ENCODE results near the gene SEMG1. TPM values are rescaled to one million over a fixed set of nuclear protein-coding genes. Genes with fewer than 3 reads are reported as not detected.

Gene SEMG1
- total and polyA plus RNA-seq, 9 of the 15 experiments (the other 6 are each of a cell fraction or from before 2014, with no cell fraction given), result not detected

DNA sequence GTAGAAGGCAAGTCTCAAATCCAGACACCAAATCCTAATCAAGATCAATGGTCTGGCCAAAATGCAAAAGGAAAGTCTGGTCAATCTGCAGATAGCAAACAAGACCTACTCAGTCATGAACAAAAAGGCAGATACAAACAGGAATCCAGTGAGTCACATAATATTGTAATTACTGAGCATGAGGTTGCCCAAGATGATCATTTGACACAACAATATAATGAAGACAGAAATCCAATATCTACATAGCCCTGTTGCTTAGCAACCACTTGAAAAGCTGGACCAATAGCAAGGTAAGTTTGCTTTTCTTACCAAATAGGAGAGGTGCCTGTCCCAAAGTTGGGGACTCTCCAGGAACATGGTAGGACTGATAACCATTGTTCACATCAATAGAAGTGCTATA, 16.3 kb downstream of the SEMG1 start:
- Histone ChIP-seq H3K9me3 (replicated peaks; ENCODE audit: control insufficient read depth, insufficient read depth, low read depth, low read length) (no peaks in the 10 kb centered on the region), H3K27ac (ENCODE audit: extremely low read depth, low read depth, low read length) (no peak overlapping the region), H3K27me3 (ENCODE audit: control insufficient read depth in 2 of 2, insufficient read depth in 2 of 2, low read length in 2 of 2) (peaks cover 0 to 10% of the 10 kb centered on the region in 2 experiments; a peak in 2 of 5 replicates), H3K4me1 (replicated peaks in 1 of 2; ENCODE audit: control insufficient read depth in 2 of 2, insufficient read depth in 2 of 2, low read length in 2 of 2) (no peaks in the 10 kb centered on the region), H3K4me2 (ENCODE audit: insufficient read depth, low read length) (no peak overlapping the region), H3K79me2 (ENCODE audit: control insufficient read depth, insufficient read depth, low read length) (no peaks in the 10 kb centered on the region), H3K4me3 (no peak overlapping the region), H4K20me1 (replicated peaks; ENCODE audit: control insufficient read depth, insufficient read depth, low read length) (no peaks in the 10 kb centered on the region), H2AFZ (ENCODE audit: low read depth, low read length) (no peak overlapping the region), H3K9me1 (ENCODE audit: control insufficient read depth, insufficient read depth, low read length) (no peaks in the 10 kb centered on the region), H3K36me3 (ENCODE audit: control insufficient read depth, insufficient read depth, low read length) (no peaks in the 10 kb centered on the region), H3K9ac (ENCODE audit: insufficient read depth in 1 of 2, low read depth in 2 of 2, low read length in 2 of 2) (no peak overlapping the region)
- ATAC-seq (no peak), DNase-seq (ENCODE audit: extremely low read depth in 1 of 4, low spot score in 3 of 4) (no peak), FAIRE-seq (no peak)
- ChIA-PET POLR2A (no interaction called here), CTCF (ENCODE audit: low intra/inter-chr PET ratio) (no interaction called here)
- in situ Hi-C loops (cut with MboI) (no loop called here), intact Hi-C loops (cut with micrococcal nuclease) (no loop called here)
- BruUV-seq (replicated peaks), result no TSS peak
- no peak for TF ChIP-seq XRCC5 (IDR thresholded peaks at IDR 0.05; ENCODE audit: low read depth, low read length)
- peak; percentile 75 for TF ChIP-seq RFX1 (IDR thresholded peaks at IDR 0.05)

DNA sequence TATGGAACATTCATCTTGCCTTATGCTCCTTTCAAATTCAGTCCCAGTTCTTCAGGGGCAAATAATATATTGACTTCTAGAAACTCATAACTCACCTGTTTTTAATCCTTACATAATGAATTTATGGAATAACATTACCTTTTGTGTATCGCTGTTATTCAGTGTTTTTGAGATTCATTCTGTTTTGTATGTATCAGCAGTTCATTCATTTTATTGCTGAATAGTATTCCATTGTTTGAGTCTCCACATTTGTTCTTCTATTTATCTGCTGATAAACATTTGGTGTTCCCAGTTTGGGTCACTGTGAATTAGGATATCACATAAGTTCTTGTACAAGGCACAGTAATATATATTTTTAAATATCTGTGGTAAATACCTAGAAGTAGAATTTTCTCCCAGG, 19.5 kb downstream of the SEMG1 start:
- Histone ChIP-seq H3K79me2 (ENCODE audit: control insufficient read depth, insufficient read depth, low read length) (no peaks in the 10 kb centered on the region), H3K9me1 (ENCODE audit: control insufficient read depth, insufficient read depth, low read length) (no peaks in the 10 kb centered on the region), H3K36me3 (ENCODE audit: control insufficient read depth, insufficient read depth, low read length) (no peaks in the 10 kb centered on the region), H3K9me3 (replicated peaks; ENCODE audit: control insufficient read depth, insufficient read depth, low read depth, low read length) (no peaks in the 10 kb centered on the region), H2AFZ (ENCODE audit: low read depth, low read length) (no peak overlapping the region), H3K27me3 (ENCODE audit: control insufficient read depth in 2 of 2, insufficient read depth in 2 of 2, low read length in 2 of 2) (peaks cover 0 to 17% of the 10 kb centered on the region in 2 experiments; a peak in 1 of 5 replicates), H3K9ac (ENCODE audit: insufficient read depth in 1 of 2, low read depth in 2 of 2, low read length in 2 of 2) (no peak overlapping the region), H3K27ac (ENCODE audit: extremely low read depth, low read depth, low read length) (no peak overlapping the region), H3K4me1 (replicated peaks in 1 of 2; ENCODE audit: control insufficient read depth in 2 of 2, insufficient read depth in 2 of 2, low read length in 2 of 2) (no peaks in the 10 kb centered on the region), H4K20me1 (replicated peaks; ENCODE audit: control insufficient read depth, insufficient read depth, low read length) (no peaks in the 10 kb centered on the region), H3K4me2 (ENCODE audit: insufficient read depth, low read length) (no peak overlapping the region), H3K4me3 (no peak overlapping the region)
- ChIA-PET POLR2A (no interaction called here), CTCF (ENCODE audit: low intra/inter-chr PET ratio) (no interaction called here)
- intact Hi-C loops (cut with micrococcal nuclease) (no loop called here), in situ Hi-C loops (cut with MboI) (no loop called here)
- FAIRE-seq, result no peak
- no peak for DNase-seq (ENCODE audit: extremely low read depth in 1 of 4, low spot score in 3 of 4)
- WGBS (ENCODE audit: insufficient coverage, low coverage, missing lambda C conversion rate), result 0% methylated on average over 1 of the region's 1 CpG
- TF ChIP-seq ZNF316 (IDR thresholded peaks at IDR 0.05), result 0 out of 2 replicates have a peak, but pooled peaks have one; percentile 14
- TF ChIP-seq CREBBP (IDR thresholded peaks at IDR 0.05; ENCODE audit: low read depth, low read length), result no peak
- BruUV-seq (replicated peaks), result no TSS peak
- no peak for ATAC-seq

Measured in K562 (cell line).